ENCODE results near the gene ACBD5.

DNA sequence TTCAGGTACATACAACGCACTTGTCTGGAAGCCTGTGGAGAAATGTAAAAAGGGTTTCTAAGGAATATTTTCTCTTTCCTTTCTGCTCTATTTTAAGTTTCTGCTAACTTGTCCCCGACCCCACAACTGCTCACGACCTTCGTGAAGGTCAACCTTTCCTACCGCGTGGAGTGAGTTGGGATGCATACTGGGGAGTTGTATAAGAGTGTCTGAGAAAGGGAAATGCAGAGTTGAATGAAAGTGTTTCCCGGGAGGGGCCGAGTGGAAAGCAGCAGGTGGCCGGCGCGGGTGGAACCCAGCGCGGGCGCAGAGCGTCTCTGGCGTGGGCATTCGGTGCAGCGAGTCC is 17.9 kb upstream of the ACBD5 start:
- TF ChIP-seq CTCF (IDR thresholded peaks at IDR 0.05; ENCODE audit: poor library complexity): no peak
- no peak for TF ChIP-seq EZH2phosphoT487 (IDR thresholded peaks at IDR 0.05; ENCODE audit: low read depth, severe bottlenecking, unreplicated experiment)
- TF ChIP-seq EZH2 (IDR thresholded peaks at IDR 0.05; ENCODE audit: borderline replicate concordance): no peak

All from hepatocyte (in vitro differentiated cells).